Measurements from ENCODE around the gene ACP3.
A peak's percentile ranks its signal among the peaks of the same experiment; 100 is the strongest.

The ACP3 gene

DNA sequence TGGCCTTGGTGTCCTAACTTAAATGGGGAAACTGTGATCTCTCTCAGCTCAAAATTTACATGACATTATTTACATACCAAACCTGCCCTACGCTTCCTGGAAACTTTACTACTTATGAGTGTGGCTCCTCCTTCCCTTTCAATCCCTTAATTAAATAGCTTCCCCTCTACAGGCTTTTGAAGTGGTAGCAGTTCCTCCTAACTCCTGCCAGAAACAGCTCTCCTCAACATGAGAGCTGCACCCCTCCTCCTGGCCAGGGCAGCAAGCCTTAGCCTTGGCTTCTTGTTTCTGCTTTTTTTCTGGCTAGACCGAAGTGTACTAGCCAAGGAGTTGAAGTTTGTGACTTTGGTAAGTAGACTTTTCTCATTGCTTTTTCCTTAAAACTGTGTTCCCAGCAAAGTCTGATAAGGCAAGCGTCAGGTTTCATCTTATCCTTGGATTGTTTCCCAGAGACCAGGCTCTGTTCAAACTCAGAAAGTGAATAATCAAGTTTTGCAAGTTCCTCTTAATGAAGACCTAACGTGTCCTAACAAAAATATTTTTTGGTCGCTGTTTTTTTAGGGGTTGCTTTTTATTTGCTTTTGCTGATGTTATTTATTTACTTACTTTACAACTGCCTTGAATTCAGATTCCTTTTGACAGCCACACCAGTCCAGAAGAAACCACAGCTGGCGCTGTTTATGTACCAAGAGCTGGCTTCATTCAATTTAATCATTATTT lies at the start of gene ACP3:
Gene ACP3, plus strand, starts transcription at position 179 of the 720 bp plus-strand sequence. Its CDS starts 50 bp downstream, at position 229.
- peaks cover 22% of the 10 kb centered on the region for H3K4me1 ChIP-seq (ENCODE audit: control insufficient read depth, insufficient read depth, low read length, unreplicated experiment)
- H3K27me3 ChIP-seq (ENCODE audit: insufficient read depth, low read length), result no peaks in the 10 kb centered on the region
- peak within 1 kb of the TSS; percentile 66 for H3K4me3 ChIP-seq (ENCODE audit: low read depth, low read length)
- H2AFZ ChIP-seq (ENCODE audit: low read length, unreplicated experiment), result peak within 1 kb of the TSS; percentile 64
- H3K27ac ChIP-seq (ENCODE audit: low read depth, low read length), result peak within 1 kb of the TSS; percentile 67
- no peaks in the 10 kb centered on the region for H3K79me2 ChIP-seq (ENCODE audit: control insufficient read depth, insufficient read depth, low read length, unreplicated experiment)
- H3K36me3 ChIP-seq (ENCODE audit: insufficient read depth, low read length), result no peaks in the 10 kb centered on the region

- Histone ChIP-seq H3K4me1 (ENCODE audit: control insufficient read depth, insufficient read depth, low read length, unreplicated experiment) (no peaks in the 10 kb centered on the region), H3K27me3 (ENCODE audit: insufficient read depth, low read length) (no peaks in the 10 kb centered on the region), H3K79me2 (ENCODE audit: control insufficient read depth, insufficient read depth, low read length, unreplicated experiment) (no peaks in the 10 kb centered on the region), H3K27ac (ENCODE audit: low read depth, low read length) (no peak overlapping the region), H3K4me3 (ENCODE audit: low read depth, low read length) (no peak overlapping the region), H2AFZ (ENCODE audit: low read length, unreplicated experiment) (no peak overlapping the region), H3K36me3 (ENCODE audit: insufficient read depth, low read length) (no peaks in the 10 kb centered on the region)
These were observed 48.3 kb upstream of the ACP3 start for GRCh38 chr3:132268956-132269355.

- H3K27ac ChIP-seq (ENCODE audit: low read depth, low read length), result no peak overlapping the region
- no peaks in the 10 kb centered on the region for H3K79me2 ChIP-seq (ENCODE audit: control insufficient read depth, insufficient read depth, low read length, unreplicated experiment)
- H3K4me1 ChIP-seq (ENCODE audit: control insufficient read depth, insufficient read depth, low read length, unreplicated experiment), result no peaks in the 10 kb centered on the region
- no peak overlapping the region for H2AFZ ChIP-seq (ENCODE audit: low read length, unreplicated experiment)
- no peaks in the 10 kb centered on the region for H3K27me3 ChIP-seq (ENCODE audit: insufficient read depth, low read length)
- no peaks in the 10 kb centered on the region for H3K36me3 ChIP-seq (ENCODE audit: insufficient read depth, low read length)
- no peak overlapping the region for H3K4me3 ChIP-seq (ENCODE audit: low read depth, low read length)
These were observed 44.2 kb upstream of the ACP3 start for GRCh38 chr3:132273036-132273435.

DNA sequence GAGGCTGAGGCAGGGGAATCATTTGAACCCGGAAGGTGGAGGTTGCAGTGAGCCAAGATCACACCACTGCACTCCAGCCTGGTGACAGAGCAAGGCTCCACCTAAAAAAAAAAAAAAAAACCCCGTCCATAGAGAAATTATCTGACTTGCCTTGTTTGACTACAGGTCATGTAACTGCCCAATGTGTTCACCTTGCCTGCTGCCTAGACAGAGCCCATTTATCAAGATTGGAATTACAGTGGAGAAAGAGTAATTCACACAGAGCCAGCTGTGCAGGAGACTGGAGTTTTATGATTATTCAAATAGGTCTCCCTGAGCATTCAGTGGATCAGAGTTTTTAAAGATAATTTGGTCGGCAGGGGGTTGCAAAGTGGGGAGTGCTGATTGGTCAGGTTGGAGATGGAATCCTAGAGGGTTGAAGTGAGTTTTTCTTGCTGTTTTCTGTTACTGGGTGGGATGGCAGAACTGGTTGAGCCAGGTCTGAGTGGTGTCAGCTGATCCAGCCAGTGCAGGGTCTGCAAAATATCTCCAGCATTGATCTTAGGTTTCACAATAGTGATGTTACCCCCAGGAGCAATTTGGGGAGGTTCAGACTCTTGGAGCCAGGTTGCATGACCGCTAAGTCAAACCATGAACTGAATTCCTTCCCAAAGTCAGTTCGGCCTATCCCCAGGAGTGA lies 40.8 kb upstream of the ACP3 start:
- H3K4me3 ChIP-seq (ENCODE audit: low read depth, low read length), result no peak overlapping the region
- H3K36me3 ChIP-seq (ENCODE audit: insufficient read depth, low read length), result no peaks in the 10 kb centered on the region
- H3K79me2 ChIP-seq (ENCODE audit: control insufficient read depth, insufficient read depth, low read length, unreplicated experiment), result no peaks in the 10 kb centered on the region
- no peak overlapping the region for H2AFZ ChIP-seq (ENCODE audit: low read length, unreplicated experiment)
- no peak overlapping the region for H3K27ac ChIP-seq (ENCODE audit: low read depth, low read length)
- no peaks in the 10 kb centered on the region for H3K27me3 ChIP-seq (ENCODE audit: insufficient read depth, low read length)
- no peaks in the 10 kb centered on the region for H3K4me1 ChIP-seq (ENCODE audit: control insufficient read depth, insufficient read depth, low read length, unreplicated experiment)

DNA sequence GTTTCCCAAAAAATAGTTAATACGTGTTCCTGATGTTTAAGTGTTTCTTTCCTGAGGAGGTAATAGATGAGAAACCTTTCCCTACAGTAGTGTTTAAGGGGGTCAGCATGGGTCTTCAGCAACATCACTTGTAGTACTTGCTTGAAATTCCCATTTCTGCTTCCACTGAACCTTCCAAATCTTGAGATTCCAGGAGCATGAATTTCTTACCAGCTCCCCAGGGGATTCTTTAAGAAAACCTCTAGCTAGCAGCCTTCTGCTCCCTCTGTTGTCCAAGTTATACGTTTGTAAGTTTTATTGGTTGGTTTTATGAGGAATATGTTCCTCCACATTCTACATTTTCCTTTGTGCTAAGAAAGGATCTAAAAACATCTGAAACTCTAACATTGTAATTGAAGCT lies 38.2 kb upstream of the ACP3 start:
- no peak overlapping the region for H3K27ac ChIP-seq (ENCODE audit: low read depth, low read length)
- H3K4me1 ChIP-seq (ENCODE audit: control insufficient read depth, insufficient read depth, low read length, unreplicated experiment), result no peaks in the 10 kb centered on the region
- H3K79me2 ChIP-seq (ENCODE audit: control insufficient read depth, insufficient read depth, low read length, unreplicated experiment), result no peaks in the 10 kb centered on the region

DNA sequence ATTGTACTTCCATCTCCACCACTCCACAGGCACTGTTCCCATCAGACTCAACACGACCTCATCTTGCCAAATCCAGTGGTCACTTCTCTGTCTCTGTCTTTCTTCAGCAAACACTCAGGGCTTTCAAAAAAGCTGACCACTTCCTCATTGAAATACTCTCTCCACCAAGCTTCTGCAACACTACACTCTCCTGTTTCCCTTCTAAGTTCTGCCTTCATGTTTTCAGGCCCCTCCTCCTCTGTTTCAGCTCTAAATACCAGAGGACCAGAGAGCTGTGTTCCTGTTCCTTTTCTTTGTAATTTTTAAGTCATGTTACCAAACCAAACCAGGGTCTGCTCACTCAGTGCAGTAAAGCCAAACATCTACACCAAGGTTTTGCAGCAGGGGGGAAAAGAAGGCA lies 33.8 kb upstream of the ACP3 start:
- no peaks in the 10 kb centered on the region for H3K79me2 ChIP-seq (ENCODE audit: control insufficient read depth, insufficient read depth, low read length, unreplicated experiment)
- no peaks in the 10 kb centered on the region for H3K27me3 ChIP-seq (ENCODE audit: insufficient read depth, low read length)
- no peak overlapping the region for H3K27ac ChIP-seq (ENCODE audit: low read depth, low read length)
- no peaks in the 10 kb centered on the region for H3K36me3 ChIP-seq (ENCODE audit: insufficient read depth, low read length)
- no peak overlapping the region for H2AFZ ChIP-seq (ENCODE audit: low read length, unreplicated experiment)
- no peak overlapping the region for H3K4me3 ChIP-seq (ENCODE audit: low read depth, low read length)
- H3K4me1 ChIP-seq (ENCODE audit: control insufficient read depth, insufficient read depth, low read length, unreplicated experiment), result peaks cover 8% of the 10 kb centered on the region

More for the DNA sequence above, 38.2 kb upstream of the ACP3 start:
- Histone ChIP-seq H3K4me3 (ENCODE audit: low read depth, low read length) (no peak overlapping the region), H3K27me3 (ENCODE audit: insufficient read depth, low read length) (no peaks in the 10 kb centered on the region), H3K36me3 (ENCODE audit: insufficient read depth, low read length) (no peaks in the 10 kb centered on the region), H2AFZ (ENCODE audit: low read length, unreplicated experiment) (no peak overlapping the region)

- no peaks in the 10 kb centered on the region for H3K79me2 ChIP-seq (ENCODE audit: control insufficient read depth, insufficient read depth, low read length, unreplicated experiment)
- peaks cover 14% of the 10 kb centered on the region for H3K4me1 ChIP-seq (ENCODE audit: control insufficient read depth, insufficient read depth, low read length, unreplicated experiment)
- H3K27me3 ChIP-seq (ENCODE audit: insufficient read depth, low read length), result no peaks in the 10 kb centered on the region
- no peak overlapping the region for H3K27ac ChIP-seq (ENCODE audit: low read depth, low read length)
- no peaks in the 10 kb centered on the region for H3K36me3 ChIP-seq (ENCODE audit: insufficient read depth, low read length)
- no peak overlapping the region for H3K4me3 ChIP-seq (ENCODE audit: low read depth, low read length)
- no peak overlapping the region for H2AFZ ChIP-seq (ENCODE audit: low read length, unreplicated experiment)
These were observed 33.2 kb upstream of the ACP3 start for GRCh38 chr3:132283916-132284405.

- no peak overlapping the region for H2AFZ ChIP-seq (ENCODE audit: low read length, unreplicated experiment)
- H3K4me3 ChIP-seq (ENCODE audit: low read depth, low read length), result no peak overlapping the region
- no peaks in the 10 kb centered on the region for H3K79me2 ChIP-seq (ENCODE audit: control insufficient read depth, insufficient read depth, low read length, unreplicated experiment)
- H3K27ac ChIP-seq (ENCODE audit: low read depth, low read length), result no peak overlapping the region
- no peaks in the 10 kb centered on the region for H3K36me3 ChIP-seq (ENCODE audit: insufficient read depth, low read length)
- H3K4me1 ChIP-seq (ENCODE audit: control insufficient read depth, insufficient read depth, low read length, unreplicated experiment), result peaks cover 24% of the 10 kb centered on the region
- no peaks in the 10 kb centered on the region for H3K27me3 ChIP-seq (ENCODE audit: insufficient read depth, low read length)
These were observed 32.2 kb upstream of the ACP3 start for GRCh38 chr3:132284781-132285619.

- H2AFZ ChIP-seq (ENCODE audit: low read length, unreplicated experiment), result no peak overlapping the region
- H3K27me3 ChIP-seq (ENCODE audit: insufficient read depth, low read length), result no peaks in the 10 kb centered on the region
- no peaks in the 10 kb centered on the region for H3K36me3 ChIP-seq (ENCODE audit: insufficient read depth, low read length)
- H3K79me2 ChIP-seq (ENCODE audit: control insufficient read depth, insufficient read depth, low read length, unreplicated experiment), result no peaks in the 10 kb centered on the region
- H3K4me3 ChIP-seq (ENCODE audit: low read depth, low read length), result no peak overlapping the region
- peaks cover 26% of the 10 kb centered on the region for H3K4me1 ChIP-seq (ENCODE audit: control insufficient read depth, insufficient read depth, low read length, unreplicated experiment)
- no peak overlapping the region for H3K27ac ChIP-seq (ENCODE audit: low read depth, low read length)
These were observed 31.6 kb upstream of the ACP3 start for GRCh38 chr3:132285620-132285945.

DNA sequence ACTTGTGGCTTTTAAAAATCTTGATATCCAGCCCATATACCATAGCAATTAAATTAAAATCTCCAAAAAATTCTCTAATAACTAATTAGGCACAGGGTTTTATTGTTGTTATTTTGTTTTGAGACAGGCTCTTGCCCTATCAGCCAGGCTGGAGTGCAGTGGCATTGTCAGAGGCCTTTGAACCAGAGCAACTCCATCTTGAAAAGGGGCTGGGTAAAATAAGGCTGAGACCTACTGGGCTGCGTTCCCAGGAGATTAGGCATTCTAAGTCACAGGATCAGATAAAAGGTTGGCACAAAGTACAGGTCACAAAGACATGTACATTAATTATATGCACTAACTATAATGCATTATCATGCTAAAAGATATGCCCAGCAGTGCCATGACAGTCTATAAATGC lies 31.2 kb upstream of the ACP3 start:
- no peak overlapping the region for H2AFZ ChIP-seq (ENCODE audit: low read length, unreplicated experiment)
- no peaks in the 10 kb centered on the region for H3K36me3 ChIP-seq (ENCODE audit: insufficient read depth, low read length)
- H3K4me1 ChIP-seq (ENCODE audit: control insufficient read depth, insufficient read depth, low read length, unreplicated experiment), result peaks cover 30% of the 10 kb centered on the region
- no peak overlapping the region for H3K27ac ChIP-seq (ENCODE audit: low read depth, low read length)
- H3K79me2 ChIP-seq (ENCODE audit: control insufficient read depth, insufficient read depth, low read length, unreplicated experiment), result no peaks in the 10 kb centered on the region
- H3K27me3 ChIP-seq (ENCODE audit: insufficient read depth, low read length), result no peaks in the 10 kb centered on the region
- H3K4me3 ChIP-seq (ENCODE audit: low read depth, low read length), result no peak overlapping the region

Data from ACC112 (cell line).